ENCODE data around the gene GPATCH11.

The GPATCH11 gene

GRCh38 chr2:37091873-37092272 is 7.6 kb downstream of the GPATCH11 start:
- no peak for TF ChIP-seq MAX (IDR thresholded peaks at IDR 0.05; ENCODE audit: low read depth, low read length)
- no peak for TF ChIP-seq MYC (IDR thresholded peaks at IDR 0.05; ENCODE audit: low read depth, low read length)
- no peak for TF ChIP-seq POLR2A (IDR thresholded peaks at IDR 0.05; ENCODE audit: extremely low read depth, insufficient read length)
- TF ChIP-seq CTCF (IDR thresholded peaks at IDR 0.05; ENCODE audit: low read depth, low read length), result no peak
- no peak for DNase-seq (ENCODE audit: low read depth)
- no peak overlapping the region for H3K4me3 ChIP-seq (ENCODE audit: low read depth, low read length)

- no peak overlapping the region for H3K4me3 ChIP-seq (ENCODE audit: low read depth, low read length)
- no peak for DNase-seq (ENCODE audit: low read depth)
- TF ChIP-seq POLR2A (IDR thresholded peaks at IDR 0.05; ENCODE audit: extremely low read depth, insufficient read length) (no peak), MAX (IDR thresholded peaks at IDR 0.05; ENCODE audit: low read depth, low read length) (no peak), MYC (IDR thresholded peaks at IDR 0.05; ENCODE audit: low read depth, low read length) (no peak), CTCF (IDR thresholded peaks at IDR 0.05; ENCODE audit: low read depth, low read length) (no peak)
These were observed 12.2 kb downstream of the GPATCH11 start for GRCh38 chr2:37096568-37096967.

- TF ChIP-seq MYC (IDR thresholded peaks at IDR 0.05; ENCODE audit: low read depth, low read length), result no peak
- TF ChIP-seq POLR2A (IDR thresholded peaks at IDR 0.05; ENCODE audit: extremely low read depth, insufficient read length), result no peak
- TF ChIP-seq CTCF (IDR thresholded peaks at IDR 0.05; ENCODE audit: low read depth, low read length), result no peak
- no peak for TF ChIP-seq MAX (IDR thresholded peaks at IDR 0.05; ENCODE audit: low read depth, low read length)
- no peak overlapping the region for H3K4me3 ChIP-seq (ENCODE audit: low read depth, low read length)
- no peak for DNase-seq (ENCODE audit: low read depth)
These were observed 14.2 kb downstream of the GPATCH11 start for GRCh38 chr2:37098416-37099118.

GRCh38 chr2:37100054-37100453 is 15.7 kb downstream of the GPATCH11 start:
- no peak for DNase-seq (ENCODE audit: low read depth)
- H3K4me3 ChIP-seq (ENCODE audit: low read depth, low read length), result no peak overlapping the region
- no peak for TF ChIP-seq MYC (IDR thresholded peaks at IDR 0.05; ENCODE audit: low read depth, low read length)
- no peak for TF ChIP-seq CTCF (IDR thresholded peaks at IDR 0.05; ENCODE audit: low read depth, low read length)
- no peak for TF ChIP-seq MAX (IDR thresholded peaks at IDR 0.05; ENCODE audit: low read depth, low read length)
- no peak for TF ChIP-seq POLR2A (IDR thresholded peaks at IDR 0.05; ENCODE audit: extremely low read depth, insufficient read length)

- H3K4me3 ChIP-seq (ENCODE audit: low read depth, low read length), result no peak overlapping the region
- DNase-seq (ENCODE audit: low read depth), result no peak
- TF ChIP-seq POLR2A (IDR thresholded peaks at IDR 0.05; ENCODE audit: extremely low read depth, insufficient read length), result no peak
- TF ChIP-seq MAX (IDR thresholded peaks at IDR 0.05; ENCODE audit: low read depth, low read length), result no peak
- no peak for TF ChIP-seq CTCF (IDR thresholded peaks at IDR 0.05; ENCODE audit: low read depth, low read length)
- TF ChIP-seq MYC (IDR thresholded peaks at IDR 0.05; ENCODE audit: low read depth, low read length), result no peak
These were observed 18.3 kb downstream of the GPATCH11 start for GRCh38 chr2:37102588-37102987.
